ENCODE results near the gene SPON1. TPM values are rescaled to one million over a fixed set of nuclear protein-coding genes. Genes with fewer than 3 reads are reported as not detected.

Gene SPON1
- polyA plus RNA-seq, 4 donors: 11.4 to 99.8 (median 22.2) TPM

DNA sequence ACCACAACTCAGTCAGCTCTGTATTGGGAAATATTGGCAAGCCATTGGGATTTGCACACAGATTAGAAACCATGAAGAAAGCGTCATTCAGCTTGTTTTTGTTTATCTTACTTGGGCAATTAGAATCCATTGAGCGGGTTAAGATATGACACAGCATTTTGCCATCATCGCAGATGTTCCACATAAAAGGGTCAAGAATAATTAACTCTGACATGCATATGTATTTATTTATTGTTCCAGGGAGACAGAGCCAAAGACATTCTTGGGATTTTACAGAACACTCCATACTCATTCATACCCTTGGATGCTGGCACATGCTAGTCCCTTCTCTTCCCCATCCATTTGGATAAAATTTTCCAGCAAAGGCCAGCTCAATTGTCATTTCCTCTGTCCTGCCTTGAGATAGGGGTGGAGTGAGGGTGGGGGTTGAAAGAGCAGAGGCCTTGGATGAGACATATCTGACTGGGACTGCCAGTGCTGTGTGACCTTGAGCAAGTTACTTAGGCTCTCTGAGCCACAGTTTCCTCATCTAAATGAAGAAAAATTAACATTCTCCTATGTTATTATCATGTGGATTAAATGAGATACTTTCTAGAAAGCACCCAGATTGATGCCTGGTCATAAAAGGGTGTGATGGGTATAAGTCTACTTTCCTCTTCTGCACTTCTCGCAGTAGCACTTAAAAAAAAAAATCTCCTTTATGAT is 216.7 kb downstream of the SPON1 start:
- Histone ChIP-seq H3K9me3 (ENCODE audit: control insufficient read depth in 2 of 2, insufficient read depth in 1 of 2, low read depth in 1 of 2, low read length in 1 of 2) (no peaks in the 10 kb centered on the region), H3K4me3 (ENCODE audit: low read depth in 1 of 3, low read length in 3 of 3) (no peak overlapping the region), H3K4me1 (ENCODE audit: control insufficient read depth in 3 of 3, insufficient read depth in 2 of 3, low read depth in 1 of 3, low read length in 2 of 3) (peaks cover 0 to under 1% (median 0%) of the 10 kb centered on the region in 3 donors), H3K27me3 (ENCODE audit: control insufficient read depth in 3 of 3, insufficient read depth in 3 of 3, low read length in 3 of 3) (no peaks in the 10 kb centered on the region), H3K36me3 (ENCODE audit: control insufficient read depth in 3 of 3, insufficient read depth in 2 of 3, low read depth in 1 of 3, low read length in 3 of 3) (no peaks in the 10 kb centered on the region), H3K27ac (ENCODE audit: low read depth in 1 of 3, low read length in 2 of 3) (no peak overlapping the region)
- WGBS, 3 donors: 71 to 90% (median 84%) methylated on average over 4 of the region's 4 CpGs
- DNase-seq (no peak), FAIRE-seq (no peak)

DNA sequence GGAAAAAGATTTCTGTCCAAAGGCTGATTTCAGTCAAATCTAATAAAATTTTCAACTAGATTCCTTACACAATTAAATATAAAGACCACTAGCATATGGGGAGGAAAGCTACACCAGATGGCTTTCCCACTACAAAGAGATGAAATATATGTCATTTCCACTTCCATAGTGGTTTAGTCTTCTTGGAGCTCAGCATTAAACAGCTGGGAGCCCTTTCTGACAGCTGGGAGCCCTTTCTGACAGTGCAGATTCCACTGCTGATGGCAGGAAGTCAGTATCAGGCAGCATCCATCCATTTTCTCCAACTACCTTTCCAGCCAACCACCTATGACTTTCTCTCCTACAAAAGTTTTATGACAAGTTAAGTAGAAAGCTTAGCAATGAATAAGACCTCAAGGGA is 218.6 kb downstream of the SPON1 start:
- DNase-seq (no peak), FAIRE-seq (no peak)
- Histone ChIP-seq H3K9me3 (ENCODE audit: control insufficient read depth in 2 of 2, insufficient read depth in 1 of 2, low read depth in 1 of 2, low read length in 1 of 2) (no peaks in the 10 kb centered on the region), H3K4me1 (ENCODE audit: control insufficient read depth in 3 of 3, insufficient read depth in 2 of 3, low read depth in 1 of 3, low read length in 2 of 3) (peaks cover 0 to 4% (median 0%) of the 10 kb centered on the region in 3 donors), H3K4me3 (ENCODE audit: low read depth in 1 of 3, low read length in 3 of 3) (no peak overlapping the region), H3K36me3 (ENCODE audit: control insufficient read depth in 3 of 3, insufficient read depth in 2 of 3, low read depth in 1 of 3, low read length in 3 of 3) (peaks cover 0 to 3% (median 0%) of the 10 kb centered on the region in 3 donors), H3K27ac (ENCODE audit: low read depth in 1 of 3, low read length in 2 of 3) (no peak overlapping the region), H3K27me3 (ENCODE audit: control insufficient read depth in 3 of 3, insufficient read depth in 3 of 3, low read length in 3 of 3) (no peaks in the 10 kb centered on the region)

DNA sequence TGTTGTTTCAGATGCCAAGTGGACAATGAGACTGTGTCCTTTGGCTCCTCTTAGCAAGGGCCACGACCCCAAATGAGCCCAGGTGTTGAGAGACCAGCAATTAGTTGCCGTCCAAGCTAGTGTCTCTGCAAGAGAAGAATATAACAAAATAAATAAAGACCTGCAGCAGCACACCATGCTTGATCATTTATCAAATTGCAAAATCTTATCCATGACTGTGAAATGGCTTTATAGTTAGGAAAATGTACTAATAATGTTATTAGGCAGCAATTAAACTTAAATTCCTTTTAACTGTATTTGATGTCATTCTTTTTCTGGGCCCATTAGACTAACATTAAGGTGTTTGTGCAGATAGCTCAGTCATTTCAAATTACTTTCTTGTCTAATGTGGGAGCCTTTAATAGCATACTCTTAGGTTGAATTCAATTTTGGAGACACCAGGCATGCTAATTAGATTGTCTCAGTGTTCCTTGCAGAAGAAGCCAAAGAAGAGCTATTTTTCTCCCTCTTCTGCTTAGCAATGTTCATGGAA is 220.4 kb downstream of the SPON1 start:
- peaks cover 0 to 3% (median 0%) of the 10 kb centered on the region in 3 donors for H3K36me3 ChIP-seq (ENCODE audit: control insufficient read depth in 3 of 3, insufficient read depth in 2 of 3, low read depth in 1 of 3, low read length in 3 of 3)
- no peak for DNase-seq
- H3K4me3 ChIP-seq (ENCODE audit: low read depth in 1 of 3, low read length in 3 of 3): no peak overlapping the region
- WGBS, 3 donors: 61 to 79% (median 67%) methylated on average over 2 of the region's 2 CpGs
- H3K27me3 ChIP-seq (ENCODE audit: control insufficient read depth in 3 of 3, insufficient read depth in 3 of 3, low read length in 3 of 3): no peaks in the 10 kb centered on the region
- FAIRE-seq: no peak
- no peaks in the 10 kb centered on the region for H3K9me3 ChIP-seq (ENCODE audit: control insufficient read depth in 2 of 2, insufficient read depth in 1 of 2, low read depth in 1 of 2, low read length in 1 of 2)
- no peak overlapping the region for H3K27ac ChIP-seq (ENCODE audit: low read depth in 1 of 3, low read length in 2 of 3)
- H3K4me1 ChIP-seq (ENCODE audit: control insufficient read depth in 3 of 3, insufficient read depth in 2 of 3, low read depth in 1 of 3, low read length in 2 of 3): peaks cover 0 to 4% (median 0%) of the 10 kb centered on the region in 3 donors

DNA sequence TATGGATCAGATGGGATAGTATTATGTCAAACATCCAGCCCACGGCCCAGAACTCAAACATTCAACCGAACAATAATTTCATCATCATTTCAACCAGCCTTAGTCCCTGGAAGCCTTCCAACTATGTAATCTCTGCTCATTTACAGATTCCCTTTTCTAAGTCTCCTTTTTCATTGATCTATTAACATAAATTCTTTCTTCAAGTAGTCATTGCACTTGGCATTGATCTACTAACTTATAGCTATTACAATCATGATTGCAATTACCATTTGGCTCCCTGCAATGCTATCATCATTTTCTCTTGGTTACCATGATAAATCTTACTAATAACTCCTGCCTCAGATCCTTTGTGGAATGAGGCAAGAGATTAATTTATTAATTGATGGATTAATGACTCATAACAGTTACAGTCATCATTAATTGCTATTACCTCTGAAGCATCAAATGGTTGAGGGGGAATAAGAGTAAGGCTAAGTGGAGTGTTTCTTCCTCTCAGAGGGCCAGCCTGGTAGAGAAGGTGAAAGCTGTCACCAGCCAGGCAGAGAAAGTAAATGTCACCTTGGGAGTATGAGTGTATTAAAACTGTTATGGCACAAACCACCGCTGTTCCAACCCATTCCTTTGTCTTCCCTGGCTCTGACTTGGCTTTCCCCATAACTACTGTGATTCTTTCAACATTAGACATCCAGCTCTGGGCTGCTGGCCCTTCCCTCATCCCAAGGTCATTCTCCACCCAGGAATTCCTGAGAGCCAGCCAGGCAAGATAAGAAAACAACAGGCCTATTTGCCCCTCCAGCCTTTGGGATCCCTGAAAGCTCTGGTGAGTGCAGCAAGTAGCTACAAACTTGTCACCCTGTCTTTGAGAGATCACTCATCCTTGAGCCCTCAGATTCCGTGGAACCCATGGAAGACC is 221.8 kb downstream of the SPON1 start:
- Histone ChIP-seq H3K4me1 (ENCODE audit: control insufficient read depth in 3 of 3, insufficient read depth in 2 of 3, low read depth in 1 of 3, low read length in 2 of 3) (peaks cover 0 to 4% (median 0%) of the 10 kb centered on the region in 3 donors), H3K36me3 (ENCODE audit: control insufficient read depth in 3 of 3, insufficient read depth in 2 of 3, low read depth in 1 of 3, low read length in 3 of 3) (peaks cover 0 to 3% (median 0%) of the 10 kb centered on the region in 3 donors), H3K27me3 (ENCODE audit: control insufficient read depth in 3 of 3, insufficient read depth in 3 of 3, low read length in 3 of 3) (no peaks in the 10 kb centered on the region), H3K27ac (ENCODE audit: low read depth in 1 of 3, low read length in 2 of 3) (no peak overlapping the region), H3K9me3 (ENCODE audit: control insufficient read depth in 2 of 2, insufficient read depth in 1 of 2, low read depth in 1 of 2, low read length in 1 of 2) (no peaks in the 10 kb centered on the region), H3K4me3 (ENCODE audit: low read depth in 1 of 3, low read length in 3 of 3) (no peak overlapping the region)
- 77 to 86% (median 80%) methylated on average over 4 of the region's 4 CpGs for WGBS, 3 donors
- FAIRE-seq (no peak), DNase-seq (peak in 1 of 2 donors; percentile 19)

DNA sequence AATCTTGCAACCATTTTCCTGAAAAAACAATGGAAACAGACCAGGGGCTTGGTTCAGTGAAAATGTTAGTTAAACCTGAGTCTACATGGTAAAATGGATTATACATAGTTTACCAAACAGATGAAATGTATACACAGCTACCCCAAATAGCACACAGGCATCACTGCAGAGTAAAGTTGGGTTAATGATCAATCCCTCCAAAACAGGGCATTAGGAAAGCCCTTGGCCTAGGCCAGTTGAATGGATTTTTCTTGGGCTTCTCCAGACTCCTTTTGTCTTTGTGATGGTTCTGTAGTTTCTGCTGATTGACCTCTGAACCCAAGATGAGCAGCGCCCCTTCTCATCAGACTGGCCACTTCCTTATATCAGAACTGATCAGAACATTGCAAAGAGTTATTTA is 222.9 kb downstream of the SPON1 start:
- FAIRE-seq (no peak), DNase-seq (no peak)
- no peaks in the 10 kb centered on the region for H3K27me3 ChIP-seq (ENCODE audit: control insufficient read depth in 3 of 3, insufficient read depth in 3 of 3, low read length in 3 of 3)
- 90 to 96% (median 91%) methylated on average over 1 of the region's 1 CpG for WGBS, 3 donors
- peaks cover 0 to 3% (median 0%) of the 10 kb centered on the region in 3 donors for H3K36me3 ChIP-seq (ENCODE audit: control insufficient read depth in 3 of 3, insufficient read depth in 2 of 3, low read depth in 1 of 3, low read length in 3 of 3)
- no peak overlapping the region for H3K4me3 ChIP-seq (ENCODE audit: low read depth in 1 of 3, low read length in 3 of 3)
- H3K27ac ChIP-seq (ENCODE audit: low read depth in 1 of 3, low read length in 2 of 3): no peak overlapping the region
- peaks cover 0 to 4% (median 0%) of the 10 kb centered on the region in 3 donors for H3K4me1 ChIP-seq (ENCODE audit: control insufficient read depth in 3 of 3, insufficient read depth in 2 of 3, low read depth in 1 of 3, low read length in 2 of 3)
- H3K9me3 ChIP-seq (ENCODE audit: control insufficient read depth in 2 of 2, insufficient read depth in 1 of 2, low read depth in 1 of 2, low read length in 1 of 2): no peaks in the 10 kb centered on the region

DNA sequence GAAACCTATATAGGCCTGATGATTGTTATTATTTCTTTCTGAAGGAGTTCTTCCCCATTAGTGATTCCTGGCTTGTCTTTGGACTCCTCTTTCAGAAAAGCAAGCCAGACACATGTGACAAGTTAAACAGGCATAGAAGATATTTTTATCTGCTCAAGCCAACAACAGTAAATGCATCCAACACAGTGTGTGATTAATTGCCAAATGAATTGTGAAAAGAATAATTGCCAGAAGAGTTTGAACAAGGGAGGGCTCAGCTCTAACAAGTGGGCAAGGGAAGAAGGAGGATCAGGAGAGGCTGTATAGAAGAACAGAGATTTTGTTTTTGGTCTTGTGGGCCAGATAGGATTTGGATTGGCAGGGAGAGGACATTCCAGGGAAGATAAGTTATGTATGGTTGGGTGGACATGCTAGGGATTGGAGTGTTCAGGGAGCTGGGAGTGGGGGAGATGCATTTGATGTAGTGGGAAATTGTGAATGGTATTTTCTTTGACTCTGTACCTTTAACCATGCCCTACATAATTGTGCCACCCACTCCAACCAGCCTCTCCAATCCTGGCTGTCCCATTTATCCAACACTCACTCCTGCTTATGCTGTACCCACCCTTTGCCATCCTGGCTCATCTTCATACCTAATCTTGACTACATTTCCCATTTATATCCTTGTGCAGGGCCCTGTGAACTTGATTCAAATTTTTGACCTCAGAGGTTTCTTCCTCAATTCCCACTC is 223.7 kb downstream of the SPON1 start:
- no peak for DNase-seq
- Histone ChIP-seq H3K36me3 (ENCODE audit: control insufficient read depth in 3 of 3, insufficient read depth in 2 of 3, low read depth in 1 of 3, low read length in 3 of 3) (peaks cover 0 to 3% (median 0%) of the 10 kb centered on the region in 3 donors), H3K27ac (ENCODE audit: low read depth in 1 of 3, low read length in 2 of 3) (no peak overlapping the region), H3K4me3 (ENCODE audit: low read depth in 1 of 3, low read length in 3 of 3) (no peak overlapping the region), H3K27me3 (ENCODE audit: control insufficient read depth in 3 of 3, insufficient read depth in 3 of 3, low read length in 3 of 3) (no peaks in the 10 kb centered on the region), H3K4me1 (ENCODE audit: control insufficient read depth in 3 of 3, insufficient read depth in 2 of 3, low read depth in 1 of 3, low read length in 2 of 3) (peaks cover 0 to 4% (median 0%) of the 10 kb centered on the region in 3 donors), H3K9me3 (ENCODE audit: control insufficient read depth in 2 of 2, insufficient read depth in 1 of 2, low read depth in 1 of 2, low read length in 1 of 2) (no peaks in the 10 kb centered on the region)
- no peak for FAIRE-seq

DNA sequence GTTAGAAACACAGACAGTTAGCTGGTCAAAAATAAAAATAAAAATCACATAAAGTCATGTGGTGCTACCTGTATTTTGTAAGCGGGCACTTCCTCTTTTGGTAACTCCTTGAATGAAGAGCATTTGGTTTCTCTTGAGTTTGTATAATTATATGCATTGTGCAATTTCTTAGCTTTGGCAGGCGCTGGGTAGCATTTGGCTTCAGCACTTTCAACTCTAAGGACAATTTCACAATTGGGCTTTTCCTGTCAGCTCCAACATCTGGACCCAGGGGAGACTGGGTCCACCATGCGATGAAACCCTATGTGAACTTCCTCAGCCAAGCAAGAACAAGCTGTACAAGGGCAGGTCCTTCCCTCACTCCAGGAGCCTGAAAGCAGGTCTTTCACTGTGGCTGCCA is 227.4 kb downstream of the SPON1 start:
- FAIRE-seq: no peak
- Histone ChIP-seq H3K36me3 (ENCODE audit: control insufficient read depth in 3 of 3, insufficient read depth in 2 of 3, low read depth in 1 of 3, low read length in 3 of 3) (peaks cover 0 to 4% (median 3%) of the 10 kb centered on the region in 3 donors), H3K27ac (ENCODE audit: low read depth in 1 of 3, low read length in 2 of 3) (peak overlapping the region in 1 of 3 donors; percentile 52), H3K27me3 (ENCODE audit: control insufficient read depth in 3 of 3, insufficient read depth in 3 of 3, low read length in 3 of 3) (no peaks in the 10 kb centered on the region), H3K4me3 (ENCODE audit: low read depth in 1 of 3, low read length in 3 of 3) (no peak overlapping the region), H3K4me1 (ENCODE audit: control insufficient read depth in 3 of 3, insufficient read depth in 2 of 3, low read depth in 1 of 3, low read length in 2 of 3) (no peaks in the 10 kb centered on the region), H3K9me3 (ENCODE audit: control insufficient read depth in 2 of 2, insufficient read depth in 1 of 2, low read depth in 1 of 2, low read length in 1 of 2) (no peaks in the 10 kb centered on the region)
- WGBS, 3 donors: 57 to 77% (median 65%) methylated on average over 3 of the region's 3 CpGs
- DNase-seq: no peak

All from small intestine (tissue), 7 donors.